Gastrocnemius medialis (tissue), 4 donors: ENCODE measurements around the gene KRTAP9-6.

ENCODE experiments used
- CTCF ChIP-seq, 5 experiments: fragments of 450-650 bp in 3 of 5; fragments of 200-600 bp in 2 of 5; sonication (generic) in 2 of 5; IDR thresholded peaks in 4 of 5; conservative IDR thresholded peaks in 1 of 5; 1 replicate in 4 of 5; 2 replicates in 1 of 5; pipeline ENCODE4 v1.5.1; 2016 to 2019; ENCODE audit warnings: antibody characterized with exemption in 5 of 5, mild to moderate bottlenecking in 3 of 5, moderate library complexity in 3 of 5
- POLR2A ChIP-seq, 2 donors: fragments of 450-650 bp; IDR thresholded peaks; one replicate each; pipeline ENCODE4 v1.6.1; 2017; ENCODE audit warnings: antibody characterized with exemption in 2 of 2, mild to moderate bottlenecking in 2 of 2, moderate library complexity in 2 of 2

GRCh38 chr17:41231731-41232130 lies 33.4 kb upstream of the KRTAP9-6 start:
- no peak for TF ChIP-seq CTCF (IDR thresholded peaks at IDR 0.05 in 4 of 5, conservative IDR thresholded peaks at IDR 0.05 in 1 of 5)
- no peak for TF ChIP-seq POLR2A (IDR thresholded peaks at IDR 0.05)
